Right lung (tissue), 5 donors: Measurements from ENCODE around the gene PCDHA6. TPM values are rescaled to one million over a fixed set of nuclear protein-coding genes. Genes with fewer than 3 reads are reported as not detected.
"Not testable (repeated sequence)": the region's sequence is repeated elsewhere in the genome, so short reads cannot be mapped to it uniquely, and the experiment has no call there.

Experiments
- DNase-seq, 2 donors: peaks; one replicate each; pipeline ENCODE4 v3.0.0-alpha.2; 2013
- polyA plus RNA-seq, 5 donors: library from polyadenylated mRNA; unstranded; fragments of 120-200 nt; gene quantifications; one replicate each; pipeline versions ENCODE4 v1.2.1 to v1.2.3, GENCODE V29; 2013; ENCODE audit warnings: inconsistent platforms in 1 of 5, low replicate concordance in 1 of 5; ENCODE audit not compliant: insufficient read length in 5 of 5, insufficient read depth in 1 of 5

PCDHA6 gene
- polyA plus RNA-seq, 5 donors: 0.21 to 0.37 (median 0.29) TPM

GRCh38 chr5:140857177-140857986 lies 29.6 kb downstream of the PCDHA6 start:
- DNase-seq: no peak

- DNase-seq: no peak
Measured at GRCh38 chr5:140857987-140858240, 30.2 kb downstream of the PCDHA6 start.

GRCh38 chr5:140862441-140863295 lies 34.9 kb downstream of the PCDHA6 start:
- DNase-seq: no peak

- DNase-seq: peak in 1 of 2 donors; percentile 2
Measured at GRCh38 chr5:140868721-140869554, 41.2 kb downstream of the PCDHA6 start, which contains the start of gene PCDHA11. Gene PCDHA11, plus strand, starts transcription at chr5:140868957. Its CDS starts 147 bp downstream, at chr5:140869104.

- DNase-seq: no peak
Measured at GRCh38 chr5:140869555-140869886, 41.8 kb downstream of the PCDHA6 start.

GRCh38 chr5:140870221-140871201 lies 42.8 kb downstream of the PCDHA6 start:
- no peak for DNase-seq

- DNase-seq: no peak
Measured at GRCh38 chr5:140875085-140876065, 47.6 kb downstream of the PCDHA6 start, which contains the start of gene PCDHA12. Gene PCDHA12, plus strand, starts transcription at chr5:140875308. Its CDS starts 165 bp downstream, at chr5:140875473.

- not testable (repeated sequence) for DNase-seq
Measured at GRCh38 chr5:140876541-140877261, 48.9 kb downstream of the PCDHA6 start.

GRCh38 chr5:140877262-140877581 lies 49.5 kb downstream of the PCDHA6 start:
- no peak for DNase-seq

Other genes with a start within 250 kb of the PCDHA6 start
- gene CD14, start 194.8 kb upstream of the PCDHA6 start, polyA plus RNA-seq: 10 to 100 TPM; 12.1 to 27.7 (median 16.8) TPM
- gene TMCO6, start 188.5 kb upstream of the PCDHA6 start, polyA plus RNA-seq: 10 to 100 TPM; 18.0 to 22.1 (median 20.0) TPM
- gene NDUFA2, start 180.3 kb upstream of the PCDHA6 start, polyA plus RNA-seq: 10 to 100 TPM; 50.2 to 85.8 (median 61.8) TPM
- 100 to 1,000 TPM; 140 to 196 (median 152) TPM for gene IK, start 180.1 kb upstream of the PCDHA6 start, polyA plus RNA-seq
- 10 to 100 TPM; 15.3 to 21.5 (median 20.5) TPM for gene WDR55, start 163.1 kb upstream of the PCDHA6 start, polyA plus RNA-seq
- under 1 TPM in 3 of 5 donors, not detected in 2; 0.55 to 0.70 (median 0.68) TPM for gene DND1, start 154.4 kb upstream of the PCDHA6 start, polyA plus RNA-seq
- gene HARS1, start 136.6 kb upstream of the PCDHA6 start, polyA plus RNA-seq: 10 to 100 TPM; 71.4 to 77.3 (median 73.1) TPM
- gene HARS2, start 136.5 kb upstream of the PCDHA6 start, polyA plus RNA-seq: 10 to 100 TPM; 42.4 to 56.4 (median 49.8) TPM
- gene ZMAT2, start 127.5 kb upstream of the PCDHA6 start, polyA plus RNA-seq: 100 to 1,000 TPM in 4 of 5 donors, 10 to 100 TPM in 1; 95.6 to 151 (median 114) TPM
- gene PCDHA1, start 41.8 kb upstream of the PCDHA6 start, polyA plus RNA-seq: under 1 TPM; 0.07 to 0.18 (median 0.09) TPM
- gene PCDHA2, start 33.1 kb upstream of the PCDHA6 start, polyA plus RNA-seq: under 1 TPM; 0.14 to 0.34 (median 0.31) TPM
- under 1 TPM; 0.19 to 0.40 (median 0.27) TPM for gene PCDHA3, start 26.9 kb upstream of the PCDHA6 start, polyA plus RNA-seq
- under 1 TPM; 0.27 to 0.50 (median 0.44) TPM for gene PCDHA4, start 20.9 kb upstream of the PCDHA6 start, polyA plus RNA-seq
- gene PCDHA5, start 6.3 kb upstream of the PCDHA6 start, polyA plus RNA-seq: under 1 TPM; 0.06 to 0.12 (median 0.09) TPM
- under 1 TPM; 0.32 to 0.67 (median 0.44) TPM for gene PCDHA7, start 6.3 kb downstream of the PCDHA6 start, polyA plus RNA-seq
- under 1 TPM; 0.04 to 0.21 (median 0.12) TPM for gene PCDHA8, start 13.2 kb downstream of the PCDHA6 start, polyA plus RNA-seq
- gene PCDHA9, start 20.4 kb downstream of the PCDHA6 start, polyA plus RNA-seq: under 1 TPM; 0.04 to 0.10 (median 0.05) TPM
- under 1 TPM; 0.10 to 0.67 (median 0.36) TPM for gene PCDHA10, start 27.9 kb downstream of the PCDHA6 start, polyA plus RNA-seq
- gene PCDHA11, start 41.0 kb downstream of the PCDHA6 start, polyA plus RNA-seq: under 1 TPM; 0.09 to 0.74 (median 0.32) TPM
- gene PCDHA12, start 47.3 kb downstream of the PCDHA6 start, polyA plus RNA-seq: under 1 TPM; 0.08 to 0.14 (median 0.09) TPM
- under 1 TPM; 0.08 to 0.42 (median 0.11) TPM for gene PCDHA13, start 54.2 kb downstream of the PCDHA6 start, polyA plus RNA-seq
- under 1 TPM; 0.23 to 0.53 (median 0.30) TPM for gene PCDHAC1, start 98.3 kb downstream of the PCDHA6 start, polyA plus RNA-seq
- gene PCDHAC2, start 138.5 kb downstream of the PCDHA6 start, polyA plus RNA-seq: 1 to 10 TPM; 2.4 to 4.3 (median 3.5) TPM
- under 1 TPM; 0.06 to 0.20 (median 0.11) TPM for gene PCDHB1, start 223.4 kb downstream of the PCDHA6 start, polyA plus RNA-seq